Activated T-helper 2 cell treated with anti-CD3 and anti-CD28 coated beads, Interferon-gamma antibody, Interleukin-2, Interleukin-4, amounts not matched to agents 10 μg/mL and 5 μg/mL and 100 μg/mL, durations not matched to agents 14 hours and 24 hours and 36 hours (primary cell): ENCODE data around the gene SP6. TPM values are rescaled to one million over a fixed set of nuclear protein-coding genes. Genes with fewer than 3 reads are reported as not detected.

ENCODE experiments used
- DNase-seq: peaks from one replicate; pipeline ENCODE4 v3.0.0; 2021; ENCODE audit warnings: low spot score
- H3K27ac Mint-ChIP-seq: one replicate; pipeline ENCODE4 v1.8.0; 2021; ENCODE audit warnings: mixed read lengths
- H3K27me3 Mint-ChIP-seq: one replicate; pipeline ENCODE4 v1.8.0; 2021; ENCODE audit warnings: low read depth, mixed read lengths
- H3K36me3 Mint-ChIP-seq: one replicate; pipeline ENCODE4 v1.8.0; 2021; ENCODE audit warnings: low read depth, mixed read lengths
- H3K4me1 Mint-ChIP-seq: one replicate; pipeline ENCODE4 v1.8.0; 2021; ENCODE audit warnings: low read depth, mixed read lengths
- H3K4me3 Mint-ChIP-seq: one replicate; pipeline ENCODE4 v1.8.0; 2021; ENCODE audit warnings: low read depth, mild to moderate bottlenecking, moderate library complexity, mixed read lengths
- H3K9me3 Mint-ChIP-seq: one replicate; pipeline ENCODE4 v1.8.0; 2021; ENCODE audit warnings: mixed read lengths
- intact Hi-C: fragments of 100-400 bp; cut with micrococcal nuclease; formaldehyde crosslinking; loops from one replicate; pipeline ENCODE4 v1.15.1; 2023
- total RNA-seq: library from RNA; stranded (reverse); gene quantifications from 2 replicates; pipeline ENCODE4 v1.2.3, GENCODE V29; 2022

The SP6 gene
- total RNA-seq, 1 donor from 2014 or later, result 0.14 TPM

GRCh38 chr17:47831934-47832327 lies 19.0 kb downstream of the SP6 start:
- intact Hi-C loops, result loop anchor here (1.0 kb wide), 2 partner anchors 9 to 11 kb away; partner anchors contain the start of genes OSBPL7 and SCRN2
- peaks cover 32% of the 10 kb centered on the region for H3K4me1 Mint-ChIP-seq
- no peaks in the 10 kb centered on the region for H3K9me3 Mint-ChIP-seq
- H3K4me3 Mint-ChIP-seq, result peak overlapping the region; percentile 99
- H3K27ac Mint-ChIP-seq, result peak overlapping the region; percentile 94
- peaks cover 15% of the 10 kb centered on the region for H3K36me3 Mint-ChIP-seq
- no peaks in the 10 kb centered on the region for H3K27me3 Mint-ChIP-seq
- DNase-seq, result no peak

- peaks cover 32% of the 10 kb centered on the region for H3K4me1 Mint-ChIP-seq
Observed at GRCh38 chr17:47831003-47831933, 19.7 kb downstream of the SP6 start, which contains the start of the genes LRRC46 and MRPL10. LRRC46 (plus strand) TSS chr17:47831670; CDS start chr17:47831990, 320 bp downstream. MRPL10 (minus strand) TSS chr17:47831541; CDS start chr17:47831511, 30 bp downstream.

GRCh38 chr17:47830396-47831002 lies 20.5 kb downstream of the SP6 start:
- Mint-ChIP-seq H3K36me3 (peaks cover 26% of the 10 kb centered on the region), H3K4me3 (peak overlapping the region; percentile 99), H3K27ac (peak overlapping the region; percentile 94), H3K4me1 (peaks cover 28% of the 10 kb centered on the region), H3K9me3 (no peaks in the 10 kb centered on the region), H3K27me3 (no peaks in the 10 kb centered on the region)
- intact Hi-C loops, result loop anchor here (1.0 kb wide), 2 partner anchors 9 to 11 kb away; partner anchors contain the start of genes OSBPL7 and SCRN2
- DNase-seq, result no peak

More at GRCh38 chr17:47831003-47831933, 19.7 kb downstream of the SP6 start, which contains the start of the genes LRRC46 and MRPL10:
- intact Hi-C loops, result loop anchor here (1.0 kb wide), 2 partner anchors 10 kb away; partner anchors contain the start of genes OSBPL7 and SCRN2
- H3K27me3 Mint-ChIP-seq, result no peaks in the 10 kb centered on the region
- peak within 1 kb of the TSS; percentile 99 for H3K4me3 Mint-ChIP-seq
- no peaks in the 10 kb centered on the region for H3K9me3 Mint-ChIP-seq
- peaks cover 21% of the 10 kb centered on the region for H3K36me3 Mint-ChIP-seq
- H3K27ac Mint-ChIP-seq, result peak within 1 kb of the TSS; percentile 94
- DNase-seq, result peak; percentile 90

GRCh38 chr17:47829870-47830269 lies 21.1 kb downstream of the SP6 start:
- Mint-ChIP-seq H3K4me3 (peak overlapping the region; percentile 99), H3K27me3 (no peaks in the 10 kb centered on the region), H3K4me1 (peaks cover 26% of the 10 kb centered on the region), H3K9me3 (no peaks in the 10 kb centered on the region), H3K27ac (no peak overlapping the region), H3K36me3 (peaks cover 30% of the 10 kb centered on the region)
- intact Hi-C loops, result no loop called here
- no peak for DNase-seq

- H3K4me3 Mint-ChIP-seq, result no peak overlapping the region
- no peaks in the 10 kb centered on the region for H3K9me3 Mint-ChIP-seq
- DNase-seq, result no peak
- peaks cover 20% of the 10 kb centered on the region for H3K4me1 Mint-ChIP-seq
- no peak overlapping the region for H3K27ac Mint-ChIP-seq
- intact Hi-C loops, result no loop called here
- no peaks in the 10 kb centered on the region for H3K27me3 Mint-ChIP-seq
- peaks cover 39% of the 10 kb centered on the region for H3K36me3 Mint-ChIP-seq
Observed at GRCh38 chr17:47823519-47823918, 27.4 kb downstream of the SP6 start.

GRCh38 chr17:47822785-47823184 lies 28.2 kb downstream of the SP6 start:
- no peak for DNase-seq
- peak overlapping the region; percentile 39 for H3K4me3 Mint-ChIP-seq
- no peaks in the 10 kb centered on the region for H3K27me3 Mint-ChIP-seq
- intact Hi-C loops, result no loop called here
- peaks cover 34% of the 10 kb centered on the region for H3K36me3 Mint-ChIP-seq
- peaks cover 18% of the 10 kb centered on the region for H3K4me1 Mint-ChIP-seq
- H3K27ac Mint-ChIP-seq, result no peak overlapping the region
- no peaks in the 10 kb centered on the region for H3K9me3 Mint-ChIP-seq

- Mint-ChIP-seq H3K27ac (peak within 1 kb of the TSS; percentile 82), H3K4me1 (peaks cover 18% of the 10 kb centered on the region), H3K27me3 (no peaks in the 10 kb centered on the region), H3K4me3 (peak within 1 kb of the TSS; percentile 94), H3K36me3 (peaks cover 33% of the 10 kb centered on the region), H3K9me3 (no peaks in the 10 kb centered on the region)
- intact Hi-C loops, result loop anchor here (1.0 kb wide), 1 partner anchor 10 kb away; the partner anchor contains the start of genes LRRC46 and MRPL10
- DNase-seq, result peak; percentile 71
Observed at GRCh38 chr17:47821424-47822391, 29.3 kb downstream of the SP6 start, which contains the start of gene OSBPL7. OSBPL7 (minus strand) TSS chr17:47821794; CDS start chr17:47820278, 1,516 bp downstream.

- Mint-ChIP-seq H3K27ac (peak overlapping the region; percentile 36), H3K4me3 (peak overlapping the region; percentile 94), H3K4me1 (peaks cover 18% of the 10 kb centered on the region), H3K27me3 (no peaks in the 10 kb centered on the region), H3K36me3 (peaks cover 27% of the 10 kb centered on the region), H3K9me3 (no peaks in the 10 kb centered on the region)
- DNase-seq, result no peak
- intact Hi-C loops, result loop anchor here (1.0 kb wide), 1 partner anchor 10 kb away; the partner anchor contains the start of genes LRRC46 and MRPL10
Observed at GRCh38 chr17:47821031-47821423, 29.9 kb downstream of the SP6 start.

GRCh38 chr17:47820033-47820789 lies 30.8 kb downstream of the SP6 start:
- intact Hi-C loops, result no loop called here
- H3K27me3 Mint-ChIP-seq, result no peaks in the 10 kb centered on the region
- H3K27ac Mint-ChIP-seq, result peak overlapping the region; percentile 28
- H3K4me1 Mint-ChIP-seq, result peaks cover 18% of the 10 kb centered on the region
- H3K9me3 Mint-ChIP-seq, result no peaks in the 10 kb centered on the region
- peak overlapping the region; percentile 94 for H3K4me3 Mint-ChIP-seq
- no peak for DNase-seq
- H3K36me3 Mint-ChIP-seq, result peaks cover 27% of the 10 kb centered on the region

GRCh38 chr17:47819475-47819874 lies 31.5 kb downstream of the SP6 start:
- Mint-ChIP-seq H3K9me3 (no peaks in the 10 kb centered on the region), H3K27me3 (no peaks in the 10 kb centered on the region), H3K27ac (no peak overlapping the region), H3K4me3 (no peak overlapping the region), H3K36me3 (peaks cover 26% of the 10 kb centered on the region), H3K4me1 (peaks cover 18% of the 10 kb centered on the region)
- intact Hi-C loops, result no loop called here
- no peak for DNase-seq

GRCh38 chr17:47818002-47818695 lies 32.8 kb downstream of the SP6 start:
- no peak overlapping the region for H3K4me3 Mint-ChIP-seq
- no peaks in the 10 kb centered on the region for H3K9me3 Mint-ChIP-seq
- H3K27ac Mint-ChIP-seq, result no peak overlapping the region
- peaks cover 17% of the 10 kb centered on the region for H3K36me3 Mint-ChIP-seq
- H3K27me3 Mint-ChIP-seq, result no peaks in the 10 kb centered on the region
- no peak for DNase-seq
- peaks cover 18% of the 10 kb centered on the region for H3K4me1 Mint-ChIP-seq
- intact Hi-C loops, result no loop called here
